Hepatocyte (in vitro differentiated cells): Measurements from ENCODE around the gene KRTAP27-1. TPM values are rescaled to one million over a fixed set of nuclear protein-coding genes. Genes with fewer than 3 reads are reported as not detected.

Experiments used
- DNase-seq: peaks from one replicate; pipeline ENCODE4 v3.0.0-alpha.2; 2016; ENCODE audit warnings: low spot score
- H2AFZ ChIP-seq: fragments of 200-600 bp; sonication (generic); 2 replicates; pipeline ENCODE4 v1.6.0; 2016; ENCODE audit warnings: antibody characterized with exemption, mild to moderate bottlenecking
- H3K27ac ChIP-seq: fragments of 200-600 bp; sonication (generic); 2 replicates; pipeline ENCODE4 v1.5.1; 2016; ENCODE audit warnings: mild to moderate bottlenecking
- H3K27me3 ChIP-seq: fragments of 200-600 bp; sonication (generic); 2 replicates; pipeline ENCODE4 v1.6.1; 2016
- H3K36me3 ChIP-seq: fragments of 200-600 bp; sonication (generic); replicated peaks from 2 replicates; pipeline ENCODE4 v1.5.1; 2016; ENCODE audit warnings: low read depth; ENCODE audit not compliant: insufficient read depth
- H3K4me1 ChIP-seq: fragments of 200-600 bp; sonication (generic); 2 replicates; pipeline ENCODE4 v1.5.1; 2016; ENCODE audit warnings: mild to moderate bottlenecking, moderate library complexity; ENCODE audit not compliant: insufficient read depth
- H3K4me2 ChIP-seq: fragments of 200-600 bp; sonication (generic); 2 replicates; pipeline ENCODE4 v1.6.0; 2016
- H3K4me3 ChIP-seq: fragments of 200-600 bp; sonication (generic); 2 replicates; pipeline ENCODE4 v1.5.1; 2016; ENCODE audit warnings: mild to moderate bottlenecking
- H3K79me2 ChIP-seq: fragments of 200-600 bp; sonication (generic); 2 replicates; pipeline ENCODE4 v1.6.0; 2017; ENCODE audit warnings: mild to moderate bottlenecking
- H3K9me2 ChIP-seq: fragments of 200-600 bp; sonication (generic); replicated peaks from 2 replicates; pipeline ENCODE4 v1.6.0; 2017; ENCODE audit warnings: mild to moderate bottlenecking; ENCODE audit not compliant: insufficient read depth
- H3K9me3 ChIP-seq: fragments of 200-600 bp; sonication (generic); 2 replicates; pipeline ENCODE4 v1.5.1; 2016; ENCODE audit warnings: low read depth, mild to moderate bottlenecking
- H4K20me1 ChIP-seq: fragments of 200-600 bp; sonication (generic); 2 replicates; pipeline ENCODE4 v1.6.0; 2016; ENCODE audit warnings: mild to moderate bottlenecking; ENCODE audit not compliant: insufficient read depth, poor library complexity, severe bottlenecking
- CTCF ChIP-seq: fragments of 200-600 bp; sonication (generic); IDR thresholded peaks from 2 replicates; pipeline ENCODE4 v1.5.1; 2016; ENCODE audit warnings: antibody characterized with exemption, mild to moderate bottlenecking; ENCODE audit not compliant: poor library complexity
- EZH2 ChIP-seq: fragments of 200-600 bp; sonication (generic); IDR thresholded peaks from 2 replicates; pipeline ENCODE4 v1.6.1; 2016; ENCODE audit warnings: antibody characterized with exemption, mild to moderate bottlenecking, borderline replicate concordance
- EZH2phosphoT487 ChIP-seq: fragments of 200-600 bp; sonication (generic); IDR thresholded peaks from one replicate; pipeline ENCODE4 v1.6.1; 2018; ENCODE audit warnings: antibody characterized with exemption, mild to moderate bottlenecking, low read depth, moderate library complexity; ENCODE audit not compliant: unreplicated experiment, severe bottlenecking
- WGBS: methylation state at CpG from one replicate; pipeline ENCODE4 v1.1.6; 2016; ENCODE audit warnings: low lambda C conversion rate; ENCODE audit errors: missing lambda C conversion rate; 5-methylcytosine and 5-hydroxymethylcytosine counted together
- polyA plus RNA-seq: library from polyadenylated mRNA; unstranded; fragments of >200 nt; fragmentation: Nextera tagmentation; extraction: Ambion mirVana; gene quantifications from 2 replicates; pipeline ENCODE4 v1.2.1, GENCODE V29; 2016
- total RNA-seq: library from RNA; depleted of rRNA; stranded (reverse); fragments of >200 nt; gene quantifications from 2 replicates; pipeline ENCODE4 v1.2.3, GENCODE V29; 2014

KRTAP27-1 gene
- total and polyA plus RNA-seq, 2 experiments from 2014 or later, result not detected

- Histone ChIP-seq H3K4me2 (no peak overlapping the region), H3K4me1 (no peaks in the 10 kb centered on the region), H2AFZ (no peak overlapping the region), H3K27me3 (no peaks in the 10 kb centered on the region), H3K27ac (no peak overlapping the region), H3K36me3 (no peaks in the 10 kb centered on the region), H3K9me2 (no peaks in the 10 kb centered on the region), H3K9me3 (no peaks in the 10 kb centered on the region), H3K4me3 (no peak overlapping the region), H4K20me1 (no peaks in the 10 kb centered on the region), H3K79me2 (no peaks in the 10 kb centered on the region)
- DNase-seq, result no peak
- 71% methylated on average over 1 of the region's 1 CpG for WGBS
- TF ChIP-seq EZH2 (no peak), CTCF (no peak), EZH2phosphoT487 (no peak)
These were observed 17.0 kb upstream of the KRTAP27-1 start for GRCh38 chr21:30354308-30355005.

GRCh38 chr21:30351534-30351933 is 14.0 kb upstream of the KRTAP27-1 start:
- Histone ChIP-seq H3K36me3 (no peaks in the 10 kb centered on the region), H3K9me3 (no peaks in the 10 kb centered on the region), H3K79me2 (no peaks in the 10 kb centered on the region), H2AFZ (no peak overlapping the region), H3K9me2 (no peaks in the 10 kb centered on the region), H3K27me3 (no peaks in the 10 kb centered on the region), H3K4me2 (no peak overlapping the region), H3K27ac (no peak overlapping the region), H4K20me1 (no peaks in the 10 kb centered on the region), H3K4me3 (no peak overlapping the region), H3K4me1 (no peaks in the 10 kb centered on the region)
- WGBS, result 100% methylated on average over 1 of the region's 1 CpG
- TF ChIP-seq EZH2phosphoT487, result no peak
- no peak for TF ChIP-seq CTCF
- no peak for TF ChIP-seq EZH2
- no peak for DNase-seq

- 53% methylated on average over 3 of the region's 3 CpGs for WGBS
- no peak overlapping the region for H2AFZ ChIP-seq
- H4K20me1 ChIP-seq, result no peaks in the 10 kb centered on the region
- no peaks in the 10 kb centered on the region for H3K9me2 ChIP-seq
- H3K36me3 ChIP-seq, result no peaks in the 10 kb centered on the region
- no peaks in the 10 kb centered on the region for H3K4me1 ChIP-seq
- no peak overlapping the region for H3K27ac ChIP-seq
- no peak for TF ChIP-seq EZH2phosphoT487
- no peak for TF ChIP-seq CTCF
- no peak for TF ChIP-seq EZH2
- no peak overlapping the region for H3K4me2 ChIP-seq
- H3K79me2 ChIP-seq, result no peaks in the 10 kb centered on the region
- H3K9me3 ChIP-seq, result no peaks in the 10 kb centered on the region
- no peak overlapping the region for H3K4me3 ChIP-seq
- no peak for DNase-seq
- no peaks in the 10 kb centered on the region for H3K27me3 ChIP-seq
These were observed 12.1 kb upstream of the KRTAP27-1 start for GRCh38 chr21:30349572-30349971.
